Myocyte (in vitro differentiated cells): ENCODE measurements around the gene PRSS50. TPM values are rescaled to one million over a fixed set of nuclear protein-coding genes. Genes with fewer than 3 reads are reported as not detected.

Source experiments
- DNase-seq: peaks from one replicate; pipeline ENCODE4 v3.0.0-alpha.2; 2012; ENCODE audit warnings: low read depth
- total RNA-seq: library from RNA; depleted of rRNA; stranded (reverse); fragments of >200 nt; gene quantifications from 2 replicates; pipeline ENCODE4 v1.2.3, GENCODE V29; 2014

The PRSS50 gene
- total RNA-seq, 1 donor from 2014 or later, result 0.45 TPM

GRCh38 chr3:46693038-46693891 lies 24.4 kb downstream of the PRSS50 start, which contains the start of gene ALS2CL:
ALS2CL (minus strand) TSS chr3:46693679; CDS start chr3:46689440, 4,239 bp downstream.
- peak; percentile 57 for DNase-seq

- DNase-seq, result no peak
Observed at GRCh38 chr3:46692566-46692990, 25.1 kb downstream of the PRSS50 start.

GRCh38 chr3:46690798-46691197 lies 26.9 kb downstream of the PRSS50 start:
- DNase-seq, result peak; percentile 37

- no peak for DNase-seq
Observed at GRCh38 chr3:46685446-46685845, 32.2 kb downstream of the PRSS50 start.

- no peak for DNase-seq
Observed at GRCh38 chr3:46684891-46685290, 32.8 kb downstream of the PRSS50 start.

- no peak for DNase-seq
Observed at GRCh38 chr3:46682974-46683373, 34.7 kb downstream of the PRSS50 start.

- no peak for DNase-seq
Observed at GRCh38 chr3:46681856-46682540, 35.7 kb downstream of the PRSS50 start.

- no peak for DNase-seq
Observed at GRCh38 chr3:46681387-46681786, 36.3 kb downstream of the PRSS50 start.

GRCh38 chr3:46680298-46680826 lies 37.3 kb downstream of the PRSS50 start:
- DNase-seq, result no peak

GRCh38 chr3:46679681-46680080 lies 38.0 kb downstream of the PRSS50 start:
- no peak for DNase-seq

GRCh38 chr3:46678280-46678679 lies 39.4 kb downstream of the PRSS50 start:
- DNase-seq, result no peak

- DNase-seq, result peak; percentile 81
Observed at GRCh38 chr3:46677411-46677726, 40.3 kb downstream of the PRSS50 start.

- no peak for DNase-seq
Observed at GRCh38 chr3:46676601-46677410, 40.9 kb downstream of the PRSS50 start.

- DNase-seq, result peak; percentile 92
Observed at GRCh38 chr3:46675843-46676567, 41.7 kb downstream of the PRSS50 start.

GRCh38 chr3:46675426-46675825 lies 42.2 kb downstream of the PRSS50 start:
- peak; percentile 67 for DNase-seq

GRCh38 chr3:46674031-46674845 lies 43.4 kb downstream of the PRSS50 start:
- DNase-seq, result no peak

GRCh38 chr3:46673151-46674030 lies 44.3 kb downstream of the PRSS50 start:
- no peak for DNase-seq

GRCh38 chr3:46672349-46672695 lies 45.3 kb downstream of the PRSS50 start:
- DNase-seq, result no peak
